ENCODE results near the gene TEX51.

DNA sequence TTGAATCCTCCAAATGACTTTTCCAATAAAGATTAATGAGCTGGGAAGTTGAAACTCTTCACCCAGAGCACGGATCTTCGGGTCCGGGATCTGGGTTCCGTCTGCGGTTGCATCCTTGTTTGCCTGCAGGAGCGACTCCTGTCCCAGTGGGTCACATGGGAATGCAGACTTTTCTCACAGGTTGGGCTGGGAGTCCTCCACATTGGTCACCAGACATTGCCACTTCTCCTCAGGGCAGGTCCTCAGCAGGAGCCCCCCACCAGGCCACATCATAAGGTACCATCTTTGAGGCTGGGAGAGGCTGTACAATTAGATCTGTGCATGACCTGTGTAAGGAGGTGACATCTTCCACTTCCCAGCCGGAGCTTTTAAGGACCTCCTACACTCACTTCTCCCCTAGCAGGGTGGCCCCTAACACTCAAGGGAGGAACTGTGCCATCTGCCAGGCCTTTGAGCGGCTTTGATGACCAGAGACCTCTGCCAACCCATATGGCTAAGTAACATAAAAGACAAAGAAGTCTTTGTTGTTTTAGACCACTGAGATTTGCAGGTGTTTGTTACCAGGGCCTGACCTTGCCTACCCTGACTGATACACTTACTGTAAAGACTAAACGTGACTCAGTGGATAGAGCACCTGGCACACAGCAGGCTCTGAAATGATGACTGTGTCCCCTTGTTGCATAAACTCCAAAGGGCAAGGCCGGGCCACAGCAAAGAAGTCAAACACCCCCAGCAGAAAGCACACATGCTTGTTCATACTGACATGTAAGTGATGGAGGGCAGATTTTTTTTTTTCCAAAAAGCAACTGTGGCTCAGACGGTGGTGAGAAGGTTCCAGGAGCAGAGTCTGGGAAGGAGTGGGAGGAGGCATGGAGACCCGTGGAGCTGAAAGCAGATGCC, 7.9 kb upstream of the TEX51 start:
- TF ChIP-seq, protein P1, sequence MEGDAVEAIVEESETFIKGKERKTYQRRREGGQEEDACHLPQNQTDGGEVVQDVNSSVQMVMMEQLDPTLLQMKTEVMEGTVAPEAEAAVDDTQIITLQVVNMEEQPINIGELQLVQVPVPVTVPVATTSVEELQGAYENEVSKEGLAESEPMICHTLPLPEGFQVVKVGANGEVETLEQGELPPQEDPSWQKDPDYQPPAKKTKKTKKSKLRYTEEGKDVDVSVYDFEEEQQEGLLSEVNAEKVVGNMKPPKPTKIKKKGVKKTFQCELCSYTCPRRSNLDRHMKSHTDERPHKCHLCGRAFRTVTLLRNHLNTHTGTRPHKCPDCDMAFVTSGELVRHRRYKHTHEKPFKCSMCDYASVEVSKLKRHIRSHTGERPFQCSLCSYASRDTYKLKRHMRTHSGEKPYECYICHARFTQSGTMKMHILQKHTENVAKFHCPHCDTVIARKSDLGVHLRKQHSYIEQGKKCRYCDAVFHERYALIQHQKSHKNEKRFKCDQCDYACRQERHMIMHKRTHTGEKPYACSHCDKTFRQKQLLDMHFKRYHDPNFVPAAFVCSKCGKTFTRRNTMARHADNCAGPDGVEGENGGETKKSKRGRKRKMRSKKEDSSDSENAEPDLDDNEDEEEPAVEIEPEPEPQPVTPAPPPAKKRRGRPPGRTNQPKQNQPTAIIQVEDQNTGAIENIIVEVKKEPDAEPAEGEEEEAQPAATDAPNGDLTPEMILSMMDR (IDR thresholded peaks at IDR 0.05) = no peak
- TF ChIP-seq POLR2A (IDR thresholded peaks at IDR 0.05) = no peak
